Ovary (tissue), 3 donors: ENCODE data around the gene CADM4.

Experiments
- EP300 ChIP-seq: sonication (generic); formaldehyde crosslinking; IDR thresholded peaks from one replicate; pipeline ENCODE4 v1.6.1; 2017; ENCODE audit warnings: antibody characterized with exemption
- POLR2A ChIP-seq: fragments of 450-650 bp; IDR thresholded peaks from one replicate; pipeline ENCODE4 v1.6.1; 2017; ENCODE audit warnings: antibody characterized with exemption, mild to moderate bottlenecking, moderate library complexity
- TF ChIP-seq, protein P1 (sequence below), 3 donors: fragments of 450-650 bp in 2 of 3; fragments of 200-600 bp in 1 of 3; IDR thresholded peaks; one replicate each; pipeline versions ENCODE4 v1.5.1 to v1.8.0; 2016 to 2022; ENCODE audit warnings: antibody characterized with exemption in 3 of 3, mild to moderate bottlenecking in 1 of 3
- donor health status: DM: no; HTN: no; CAD: no.

GRCh38 chr19:43672061-43672679 lies 32.5 kb upstream of the CADM4 start:
- TF ChIP-seq, protein P1, sequence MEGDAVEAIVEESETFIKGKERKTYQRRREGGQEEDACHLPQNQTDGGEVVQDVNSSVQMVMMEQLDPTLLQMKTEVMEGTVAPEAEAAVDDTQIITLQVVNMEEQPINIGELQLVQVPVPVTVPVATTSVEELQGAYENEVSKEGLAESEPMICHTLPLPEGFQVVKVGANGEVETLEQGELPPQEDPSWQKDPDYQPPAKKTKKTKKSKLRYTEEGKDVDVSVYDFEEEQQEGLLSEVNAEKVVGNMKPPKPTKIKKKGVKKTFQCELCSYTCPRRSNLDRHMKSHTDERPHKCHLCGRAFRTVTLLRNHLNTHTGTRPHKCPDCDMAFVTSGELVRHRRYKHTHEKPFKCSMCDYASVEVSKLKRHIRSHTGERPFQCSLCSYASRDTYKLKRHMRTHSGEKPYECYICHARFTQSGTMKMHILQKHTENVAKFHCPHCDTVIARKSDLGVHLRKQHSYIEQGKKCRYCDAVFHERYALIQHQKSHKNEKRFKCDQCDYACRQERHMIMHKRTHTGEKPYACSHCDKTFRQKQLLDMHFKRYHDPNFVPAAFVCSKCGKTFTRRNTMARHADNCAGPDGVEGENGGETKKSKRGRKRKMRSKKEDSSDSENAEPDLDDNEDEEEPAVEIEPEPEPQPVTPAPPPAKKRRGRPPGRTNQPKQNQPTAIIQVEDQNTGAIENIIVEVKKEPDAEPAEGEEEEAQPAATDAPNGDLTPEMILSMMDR (IDR thresholded peaks at IDR 0.05) = no peak
- TF ChIP-seq POLR2A (no peak), EP300 (no peak)
